Ammon's horn (tissue), 1 donor: Measurements from ENCODE around the gene EPYC.

Experiments used
- DNase-seq: peaks from one replicate; pipeline ENCODE4 v3.0.0-alpha.2; 2016; ENCODE audit warnings: low spot score

The EPYC gene, protein sequence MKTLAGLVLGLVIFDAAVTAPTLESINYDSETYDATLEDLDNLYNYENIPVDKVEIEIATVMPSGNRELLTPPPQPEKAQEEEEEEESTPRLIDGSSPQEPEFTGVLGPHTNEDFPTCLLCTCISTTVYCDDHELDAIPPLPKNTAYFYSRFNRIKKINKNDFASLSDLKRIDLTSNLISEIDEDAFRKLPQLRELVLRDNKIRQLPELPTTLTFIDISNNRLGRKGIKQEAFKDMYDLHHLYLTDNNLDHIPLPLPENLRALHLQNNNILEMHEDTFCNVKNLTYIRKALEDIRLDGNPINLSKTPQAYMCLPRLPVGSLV

DNA sequence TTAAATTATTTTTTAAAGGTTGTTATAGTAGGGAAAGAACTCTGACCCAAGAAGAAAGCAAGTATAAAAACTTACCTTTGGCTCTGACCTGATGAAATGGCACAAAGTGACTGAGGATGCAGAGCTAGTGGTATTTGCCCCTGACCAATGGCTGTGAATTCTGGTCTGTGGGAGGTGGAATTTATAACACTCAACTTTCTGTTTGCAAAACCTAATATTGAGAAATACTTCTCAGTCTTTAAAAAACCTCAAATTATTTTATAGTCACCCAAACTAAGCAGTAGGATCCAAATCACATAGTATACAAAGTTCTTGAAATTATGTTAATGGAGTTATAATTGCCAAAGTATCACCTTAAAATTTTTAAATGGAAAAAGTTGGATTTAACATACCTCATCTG is at the start of gene EPYC:
Gene EPYC (minus strand): TSS at position 101 of the 400 bp plus-strand sequence. CDS start 2,407 bp downstream, outside the sequence.
- no peak for DNase-seq

DNA sequence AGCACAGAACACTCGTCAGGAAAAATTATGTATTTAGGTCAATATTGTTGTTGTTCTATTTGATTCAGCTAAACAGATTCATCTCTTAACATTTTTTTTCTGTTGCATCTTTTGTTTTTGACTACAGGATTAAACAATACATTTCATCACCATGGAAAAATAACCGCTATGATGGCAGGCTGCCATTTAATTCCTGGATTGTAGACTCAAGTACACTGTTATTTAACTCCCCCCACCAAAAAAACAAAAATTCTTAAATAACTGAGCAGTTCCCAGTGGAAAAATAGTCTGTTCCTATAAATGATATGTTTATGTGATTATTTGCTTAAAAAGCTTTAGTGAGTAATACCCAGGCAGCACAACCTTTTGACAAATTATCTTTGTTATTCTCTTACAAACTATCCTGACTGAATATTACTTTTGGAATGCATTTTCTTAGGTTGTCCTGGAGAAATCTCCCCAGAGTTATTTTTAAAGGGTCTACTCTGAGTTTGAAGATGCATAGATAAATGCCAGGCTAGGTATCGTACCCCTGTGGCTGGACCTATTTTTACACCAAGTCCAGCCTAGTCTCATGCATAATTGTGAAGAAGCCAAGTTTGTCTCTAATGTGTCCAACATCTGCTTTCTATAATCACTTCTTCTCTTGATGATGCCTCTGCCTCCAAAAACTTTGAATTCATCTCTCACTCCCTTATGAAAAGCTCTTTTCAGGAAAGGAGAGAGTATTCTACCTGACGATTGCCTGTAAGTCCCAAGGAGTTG is 49.4 kb upstream of the EPYC start:
- no peak for DNase-seq

DNA sequence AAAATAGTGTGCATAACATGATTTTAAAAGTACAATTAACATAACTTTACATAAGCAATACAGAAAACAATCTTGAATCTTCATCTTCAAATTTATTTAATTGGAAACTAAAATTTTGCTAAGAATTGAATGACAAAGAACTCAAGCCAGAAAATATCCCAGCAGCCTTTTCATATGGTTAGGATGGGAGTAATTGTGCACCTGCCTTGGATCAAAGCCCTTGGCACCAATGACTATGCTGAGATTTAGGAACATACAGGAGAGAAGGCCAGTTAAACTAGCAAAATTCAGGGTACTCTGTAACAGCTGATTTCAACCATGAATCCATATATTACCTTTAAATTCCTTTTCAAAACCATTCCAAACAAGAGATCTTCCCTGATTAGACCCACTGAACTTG is 47.3 kb upstream of the EPYC start:
- no peak for DNase-seq

DNA sequence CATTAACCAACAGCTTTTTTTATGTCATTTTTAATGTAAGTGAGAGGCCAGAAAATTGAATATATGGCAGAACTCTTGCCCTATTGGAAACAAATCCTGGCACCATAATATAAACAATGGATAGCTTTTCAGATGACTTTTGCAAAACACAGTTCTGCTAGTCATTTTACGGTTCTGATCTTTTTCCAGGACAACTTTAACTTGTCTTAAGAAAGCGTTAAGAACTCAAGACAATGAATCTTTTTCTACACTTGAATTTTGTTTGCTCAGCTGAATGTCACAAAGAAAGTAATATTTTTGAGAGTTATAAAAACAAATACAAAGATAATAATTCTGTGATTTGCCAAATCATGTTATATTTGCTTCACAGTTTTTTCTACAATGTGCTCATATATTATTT is 39.8 kb upstream of the EPYC start:
- no peak for DNase-seq

DNA sequence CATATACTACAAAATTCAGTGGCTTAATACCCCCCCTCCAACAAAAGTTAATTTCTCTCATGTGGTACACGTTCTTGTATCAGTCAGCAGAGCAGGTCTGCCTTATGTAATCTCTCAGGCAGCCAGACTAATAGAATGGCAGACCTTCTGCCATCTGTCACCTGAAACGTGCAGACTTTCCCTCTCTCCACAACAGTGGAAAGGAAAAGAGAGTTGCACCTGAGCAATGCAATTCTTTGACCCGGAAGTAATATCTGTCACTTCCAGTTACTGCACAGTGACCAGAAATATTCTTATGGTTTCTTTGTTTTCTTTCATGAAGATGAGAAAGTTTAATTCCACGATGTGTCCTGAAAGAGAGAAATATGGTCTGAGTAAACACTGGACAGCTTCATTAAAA is 38.6 kb upstream of the EPYC start:
- no peak for DNase-seq

DNA sequence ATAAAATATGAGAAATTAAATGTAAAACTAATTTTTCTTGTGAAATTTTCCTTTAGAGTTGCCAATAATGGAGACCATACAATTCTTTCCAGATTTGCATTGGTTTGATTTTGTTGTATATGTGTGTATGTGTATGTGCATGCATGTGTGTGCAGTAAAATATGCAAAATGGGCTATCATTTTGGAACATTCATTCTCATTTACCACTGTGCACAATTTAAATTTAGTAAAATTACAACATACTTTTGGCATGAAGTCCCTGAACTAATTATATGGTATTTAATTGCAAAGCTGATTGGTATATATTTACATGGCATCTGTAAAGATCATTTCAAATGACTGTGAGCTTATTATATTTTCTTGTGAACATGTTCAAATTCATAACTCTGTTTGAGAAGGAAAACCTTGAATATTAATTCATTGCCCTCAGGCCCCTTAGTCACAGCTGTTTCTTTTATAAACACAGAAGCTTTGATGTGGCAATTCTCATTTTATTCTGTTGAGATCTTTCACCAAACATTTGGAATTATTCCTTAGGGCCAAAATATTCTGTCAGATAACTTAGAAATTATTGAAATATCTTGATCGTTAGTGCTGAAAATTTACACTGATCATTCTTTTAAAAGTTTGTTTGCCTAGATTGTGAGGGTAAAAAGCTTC is 35.5 kb upstream of the EPYC start:
- DNase-seq = no peak

DNA sequence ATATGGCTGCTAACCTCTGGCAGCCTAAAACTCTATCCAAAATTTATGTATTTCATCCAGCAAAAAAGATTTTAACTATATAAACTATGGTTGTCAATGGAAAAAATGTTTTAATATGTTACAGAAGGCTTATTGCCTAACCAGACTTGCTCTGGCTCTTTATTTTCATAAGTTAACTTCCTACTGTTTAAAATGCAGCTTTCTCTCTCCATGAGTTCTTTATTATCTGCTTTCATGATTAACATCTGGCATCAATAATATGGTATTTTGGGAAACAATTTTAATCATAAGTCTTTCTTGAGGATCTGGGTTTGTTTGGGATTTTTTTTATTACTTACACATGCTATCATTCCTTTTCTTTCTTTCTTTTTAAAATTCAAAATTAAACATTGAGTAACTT is 32.5 kb upstream of the EPYC start:
- no peak for DNase-seq

DNA sequence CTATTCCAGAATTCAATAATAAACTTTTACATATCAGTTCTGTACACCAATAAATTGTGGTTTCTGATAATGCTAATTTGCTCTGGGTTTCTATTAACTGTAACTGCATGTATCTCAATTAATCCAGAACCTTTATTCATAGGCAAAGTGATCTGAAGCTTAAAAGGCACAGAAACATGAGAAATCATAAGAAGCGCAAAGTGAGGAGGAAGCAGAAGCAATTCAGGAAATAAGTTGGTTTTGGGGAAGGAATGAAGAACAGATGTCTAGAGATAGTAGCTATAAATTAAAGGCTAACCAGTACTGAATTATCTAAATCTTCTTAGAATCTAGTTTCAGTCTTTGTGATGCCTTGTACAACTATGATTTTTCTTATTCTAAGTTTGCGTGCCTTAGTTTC is 28.5 kb upstream of the EPYC start:
- DNase-seq = no peak

DNA sequence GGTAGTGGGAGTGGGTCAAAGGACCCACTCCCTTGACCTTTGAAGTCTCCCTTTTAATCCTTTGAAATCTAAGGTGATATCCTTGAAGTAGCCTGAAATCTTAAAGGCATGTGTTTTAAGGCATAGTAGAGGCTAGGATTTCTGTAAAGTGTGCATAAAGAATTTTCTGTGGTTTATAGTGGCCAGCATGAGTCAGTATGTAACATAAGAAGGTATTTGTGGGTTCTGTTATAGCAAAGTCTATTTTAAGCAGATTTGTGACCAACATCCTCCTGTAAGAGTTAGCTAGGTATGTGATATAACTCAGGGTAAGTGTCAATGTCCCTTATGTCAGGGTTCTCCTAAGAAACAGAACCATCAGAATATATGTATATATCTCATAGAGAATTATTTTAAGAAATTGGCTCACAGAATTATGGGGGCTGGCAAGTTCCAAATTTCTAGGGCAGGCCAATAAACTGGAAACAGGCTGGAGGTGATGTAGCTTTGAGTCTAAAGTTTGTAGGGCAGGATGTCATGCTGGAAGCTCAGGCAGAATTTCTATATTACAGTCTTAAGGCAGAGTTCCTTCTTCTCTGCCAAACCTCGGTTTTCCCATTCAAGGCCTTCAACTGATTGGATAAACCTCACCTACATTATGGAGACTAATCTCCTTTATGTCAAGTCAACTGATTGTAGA is 18.7 kb upstream of the EPYC start:
- DNase-seq = no peak

DNA sequence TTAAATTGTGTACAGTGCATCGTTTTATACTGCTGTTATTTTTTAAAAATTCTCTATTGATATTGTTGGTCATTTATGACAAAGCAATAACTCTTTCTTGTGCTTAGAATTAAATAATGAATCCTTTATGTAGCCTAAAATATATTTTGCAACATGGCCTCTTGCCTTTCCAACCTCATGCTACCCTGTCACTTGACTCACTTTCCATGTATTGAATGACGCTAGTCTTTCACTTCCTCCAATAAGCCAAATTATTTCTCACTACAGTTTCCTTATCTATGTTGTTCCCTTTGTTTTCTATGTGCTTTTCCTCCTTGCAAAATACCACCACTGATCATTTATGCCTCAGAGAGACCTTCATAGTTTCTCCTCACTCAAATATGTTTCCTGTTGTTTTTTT is 16.3 kb upstream of the EPYC start:
- no peak for DNase-seq

DNA sequence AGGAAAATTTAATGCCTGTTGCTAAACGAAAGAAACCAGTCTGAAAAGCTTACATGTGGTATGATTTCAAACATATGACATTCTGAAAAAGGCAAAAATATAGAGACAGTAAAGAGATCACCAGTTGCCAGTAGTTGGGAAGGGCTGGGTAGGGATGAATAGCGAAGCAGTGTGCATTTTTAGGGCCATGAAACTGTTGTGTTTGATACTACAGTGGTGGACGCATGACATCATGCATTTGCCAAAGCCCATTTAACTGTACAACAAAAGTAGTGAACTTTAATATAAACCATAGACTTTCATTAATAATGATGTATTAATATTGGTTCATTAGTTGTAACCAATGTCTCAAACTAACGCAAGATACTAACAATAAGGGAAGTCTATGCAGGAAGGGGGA is 14.7 kb upstream of the EPYC start:
- DNase-seq = no peak

DNA sequence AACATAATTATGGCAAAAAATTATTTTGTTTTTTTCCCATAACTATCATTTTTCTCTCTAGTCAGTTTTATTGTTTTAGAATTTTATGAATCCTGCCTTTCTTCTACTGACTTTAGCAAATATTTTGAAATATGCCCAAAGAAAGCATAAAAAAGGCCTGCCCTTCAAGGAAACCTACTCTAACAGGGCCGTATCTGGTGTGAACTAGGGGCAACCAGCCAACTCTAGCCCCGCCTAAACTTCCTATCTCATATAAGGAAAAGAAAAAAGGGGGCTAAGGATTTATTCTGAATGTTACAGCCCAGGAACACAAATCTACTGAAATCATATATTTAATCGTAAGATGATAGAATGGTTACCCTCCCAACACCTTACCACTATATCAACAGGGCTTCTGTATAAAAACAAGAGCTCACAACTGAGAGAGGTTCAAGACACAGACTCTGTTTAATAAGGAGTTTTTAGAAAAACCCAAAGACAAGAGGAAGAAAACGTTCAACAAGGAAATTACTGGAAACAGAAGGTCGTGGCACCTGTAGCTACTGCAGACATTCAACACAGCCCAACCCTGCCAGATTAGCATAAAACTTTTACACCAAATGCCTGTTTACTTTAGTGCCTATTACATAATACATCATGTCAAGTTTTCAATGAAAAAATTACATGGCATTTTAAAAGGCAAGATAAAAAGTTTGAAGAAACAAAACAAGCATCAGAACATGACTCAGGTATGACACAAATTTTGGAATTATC is 12.9 kb upstream of the EPYC start:
- no peak for DNase-seq

DNA sequence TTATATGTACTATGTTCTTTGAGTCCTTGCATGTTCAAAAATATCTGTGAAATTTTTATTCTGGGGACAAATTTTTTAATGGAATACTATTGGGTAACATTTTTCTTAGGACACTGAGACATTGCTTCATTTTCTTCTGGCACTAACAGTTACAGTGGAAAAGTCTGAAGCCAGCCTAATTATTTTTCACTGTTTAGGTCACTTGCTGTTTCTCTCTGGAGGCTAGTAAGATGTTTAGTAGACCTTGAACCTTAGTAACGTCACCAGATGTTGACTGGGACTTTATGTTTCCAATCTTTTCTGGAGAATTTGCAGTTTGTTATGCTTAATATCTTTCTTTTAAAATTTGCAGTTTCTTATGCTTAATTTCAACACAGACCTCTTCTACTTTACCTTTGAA is 12.3 kb upstream of the EPYC start:
- no peak for DNase-seq

DNA sequence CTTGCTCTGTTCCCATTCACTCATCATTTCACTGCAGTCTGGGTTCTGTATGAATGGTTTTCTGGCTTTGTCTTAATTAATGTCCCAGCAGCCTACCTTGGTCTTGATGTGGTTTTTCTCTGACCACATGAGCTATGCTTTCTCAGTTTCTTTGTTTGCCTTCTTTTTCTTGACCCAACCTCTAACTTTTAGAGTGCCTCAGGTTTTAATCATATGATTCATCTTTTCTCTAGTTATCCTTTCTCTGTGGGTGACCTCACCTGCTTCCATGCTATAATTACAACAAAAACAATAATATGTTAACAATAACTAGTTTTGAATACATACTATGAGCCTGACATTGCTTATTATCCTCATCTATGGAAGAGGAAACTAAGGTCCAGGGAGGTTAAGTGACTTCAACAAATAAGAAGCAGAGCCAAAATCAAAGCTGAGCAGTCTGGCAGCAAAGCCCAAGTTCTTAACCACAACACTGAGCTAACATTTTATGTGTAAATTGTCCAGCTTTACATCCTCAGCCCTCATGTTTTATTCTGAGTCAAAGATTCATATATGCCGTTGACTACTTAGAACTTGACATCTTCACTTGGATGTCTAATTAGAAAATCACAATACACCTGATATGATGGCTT is 4.7 kb upstream of the EPYC start:
- DNase-seq = no peak

DNA sequence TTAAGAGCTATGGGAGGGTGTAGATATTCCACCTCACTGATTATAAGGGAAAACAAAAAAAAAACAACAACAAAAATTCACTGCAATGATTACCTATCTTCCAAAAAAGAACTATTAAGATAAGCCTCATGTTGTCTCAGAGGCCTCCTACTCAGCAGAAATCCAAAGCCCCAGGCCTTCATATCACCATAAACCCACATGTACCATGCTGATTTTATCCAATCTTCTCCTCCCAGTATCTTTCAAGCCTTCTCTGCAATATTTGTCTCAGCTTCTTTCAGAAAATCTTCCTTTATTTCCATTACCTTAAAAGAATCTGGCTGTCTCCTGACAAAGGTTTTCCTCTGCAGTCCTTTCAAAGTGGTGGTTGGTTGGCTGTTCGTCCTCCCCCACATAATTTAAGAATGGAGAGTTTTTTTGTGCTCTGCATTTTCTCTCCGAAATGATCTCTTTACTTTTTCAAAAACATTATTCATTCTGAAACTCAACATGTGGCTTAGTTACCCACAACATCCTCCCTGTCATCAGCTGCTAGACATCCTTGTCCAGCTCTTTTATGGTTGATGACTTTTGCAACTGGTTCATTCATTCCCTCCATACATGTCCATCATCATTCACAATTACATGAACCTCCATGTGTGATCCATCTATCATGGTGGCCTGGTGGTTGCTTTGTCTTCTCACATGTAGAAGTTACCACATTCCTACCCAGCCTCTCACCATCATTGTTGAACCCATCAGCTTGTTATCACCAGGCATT is 2.9 kb upstream of the EPYC start:
- no peak for DNase-seq

DNA sequence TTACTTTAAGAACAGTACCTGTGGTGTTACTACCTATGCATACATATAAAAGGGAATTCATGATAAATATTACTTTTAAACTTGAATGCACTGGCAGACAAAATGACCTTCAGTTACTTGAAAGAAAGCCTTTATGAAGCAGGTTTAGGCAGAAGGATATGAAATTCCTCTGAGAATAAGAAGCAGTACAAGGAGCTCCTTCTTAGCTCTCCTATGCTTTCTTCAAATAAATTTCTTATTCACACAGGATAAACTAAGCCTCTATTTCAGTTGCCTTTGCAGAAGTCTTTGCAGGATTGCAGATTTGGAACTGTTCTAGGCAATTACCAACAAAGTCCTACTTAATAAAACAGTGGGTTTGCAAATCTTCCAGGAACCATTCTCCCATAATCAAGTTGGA is 1.0 kb downstream of the EPYC start:
- no peak for DNase-seq

DNA sequence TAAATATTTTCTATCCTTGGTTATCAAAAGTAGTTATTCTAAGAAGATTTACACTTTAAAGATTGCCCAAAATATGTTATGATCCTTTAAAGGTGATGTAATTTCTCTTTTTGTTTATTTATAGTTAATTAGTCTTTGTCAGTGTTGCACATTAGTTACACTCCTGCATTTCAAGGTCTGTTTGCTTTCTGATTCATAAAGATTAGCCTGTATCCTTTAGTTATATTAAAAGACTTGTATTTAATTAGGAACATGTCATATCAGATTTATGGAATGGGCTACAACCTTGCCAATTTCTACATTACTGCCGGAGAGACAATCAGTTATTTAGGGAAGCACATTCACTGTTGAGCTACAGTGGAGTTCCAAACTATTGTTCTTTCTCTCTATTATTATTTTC is 3.5 kb downstream of the EPYC start:
- DNase-seq = no peak

DNA sequence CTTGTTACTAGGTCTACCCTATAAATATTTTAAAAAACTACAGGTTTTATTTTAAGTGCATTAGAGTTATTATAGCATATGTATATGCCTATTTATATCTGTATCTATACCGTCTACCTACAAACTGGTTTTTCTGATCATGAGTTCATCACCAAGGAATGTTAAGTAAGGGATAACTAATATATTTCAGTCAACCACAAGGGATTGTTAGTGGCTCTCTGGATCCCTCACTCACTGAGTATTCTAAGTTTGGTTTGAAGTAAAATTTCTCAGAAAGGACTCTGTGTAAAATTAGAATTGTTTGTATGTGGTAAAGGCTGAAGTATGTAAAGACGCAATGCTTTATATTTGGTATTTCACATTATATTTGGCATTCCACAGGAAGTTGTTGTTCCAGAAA is 4.8 kb downstream of the EPYC start:
- no peak for DNase-seq

DNA sequence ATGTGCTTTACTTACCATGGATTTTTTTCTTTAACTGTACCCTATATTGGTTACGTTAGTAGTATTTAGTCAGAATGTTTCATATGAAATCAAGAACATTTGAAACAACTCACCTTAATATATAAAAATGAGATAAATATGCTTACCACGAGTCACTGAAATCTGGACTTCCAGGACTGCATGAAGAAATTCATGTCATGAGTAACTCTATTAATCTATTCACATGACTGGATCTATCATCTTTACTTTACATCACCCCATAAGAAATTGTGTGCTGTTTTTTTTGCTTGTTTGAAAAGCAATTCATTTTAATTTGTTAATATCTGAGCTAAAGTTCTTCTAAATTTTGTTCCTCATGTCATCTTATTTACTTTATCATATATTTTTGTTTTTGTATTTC is 5.2 kb downstream of the EPYC start:
- no peak for DNase-seq

DNA sequence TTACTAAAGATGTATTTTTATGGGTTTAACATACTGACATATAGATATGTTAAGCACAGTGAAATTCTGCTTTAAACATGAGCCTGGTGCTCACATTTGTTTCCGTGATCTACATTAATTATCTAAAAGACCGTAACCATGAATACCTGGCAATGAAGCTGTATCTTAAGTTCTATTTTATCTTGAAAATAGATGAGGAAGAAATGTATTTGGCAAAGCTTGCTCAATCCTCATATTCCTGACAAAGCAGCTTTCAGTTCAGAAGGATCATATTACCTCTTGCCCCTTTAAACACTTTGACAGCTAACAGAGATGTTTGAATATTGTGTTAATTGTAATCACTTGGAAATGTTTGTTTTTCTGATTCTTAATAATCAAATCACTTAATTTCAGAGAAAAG is 9.8 kb downstream of the EPYC start:
- no peak for DNase-seq
